Measurements from ENCODE around the gene ENAM.

The ENAM gene

GRCh38 chr4:70629469-70630090 is 1.0 kb downstream of the ENAM start:
- TF ChIP-seq CTCF (conservative IDR thresholded peaks at IDR 0.05; ENCODE audit: low read length) (no peak), EZH2phosphoT487 (IDR thresholded peaks at IDR 0.05; ENCODE audit: borderline replicate concordance) (no peak)
- no peak overlapping the region for H3K9ac ChIP-seq (ENCODE audit: low read depth, low read length, poor library complexity, severe bottlenecking)
- no peaks in the 10 kb centered on the region for H3K9me2 ChIP-seq (replicated peaks; ENCODE audit: low read depth, low read length)
- no peaks in the 10 kb centered on the region for H3F3A ChIP-seq (ENCODE audit: low read depth)
- no peaks in the 10 kb centered on the region for H3K36me3 ChIP-seq (ENCODE audit: insufficient read depth, low read length)
- peaks cover 6% of the 10 kb centered on the region for H3K4me1 ChIP-seq (ENCODE audit: insufficient read depth, low read length, poor library complexity, severe bottlenecking)
- no peaks in the 10 kb centered on the region for H3K79me2 ChIP-seq (ENCODE audit: insufficient read depth, low read length)
- no peak overlapping the region for H3K4me2 ChIP-seq (ENCODE audit: low read depth, low read length, poor library complexity, severe bottlenecking)
- no peaks in the 10 kb centered on the region for H3K27me3 ChIP-seq (ENCODE audit: insufficient read depth, low read length, poor library complexity, severe bottlenecking)
- H4K20me1 ChIP-seq (ENCODE audit: insufficient read depth, low read length, poor library complexity, severe bottlenecking): no peaks in the 10 kb centered on the region
- H2AFZ ChIP-seq (ENCODE audit: low read length): no peak overlapping the region
- H3K9me3 ChIP-seq (ENCODE audit: insufficient read depth, low read depth, low read length): no peaks in the 10 kb centered on the region
- H3K4me3 ChIP-seq (ENCODE audit: low read length, poor library complexity, severe bottlenecking): no peak overlapping the region

DNA sequence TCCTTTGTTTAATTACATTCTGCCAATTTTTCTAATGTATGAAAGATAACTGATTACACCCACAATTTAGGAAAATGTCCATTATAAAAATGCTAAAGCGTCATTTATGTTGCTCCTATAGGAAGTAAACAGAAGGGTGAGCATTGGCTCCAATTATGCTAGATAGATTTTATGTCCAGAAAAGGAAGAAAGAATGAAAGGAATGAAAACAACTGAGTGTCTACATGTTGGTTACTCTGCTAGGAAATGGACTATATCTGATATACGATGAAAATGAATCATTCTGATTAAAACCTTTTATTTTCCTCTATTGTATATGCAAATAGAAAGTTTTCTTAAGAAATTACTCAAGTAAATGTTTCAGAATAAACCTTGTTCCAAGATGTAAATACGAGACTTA is 1.6 kb downstream of the ENAM start:
- H3K4me1 ChIP-seq (ENCODE audit: insufficient read depth, low read length, poor library complexity, severe bottlenecking): peaks cover 6% of the 10 kb centered on the region
- H3K79me2 ChIP-seq (ENCODE audit: insufficient read depth, low read length): no peaks in the 10 kb centered on the region
- H3K36me3 ChIP-seq (ENCODE audit: insufficient read depth, low read length): no peaks in the 10 kb centered on the region
- no peak for TF ChIP-seq EZH2phosphoT487 (IDR thresholded peaks at IDR 0.05; ENCODE audit: borderline replicate concordance)
- TF ChIP-seq CTCF (conservative IDR thresholded peaks at IDR 0.05; ENCODE audit: low read length): no peak
- H3K27me3 ChIP-seq (ENCODE audit: insufficient read depth, low read length, poor library complexity, severe bottlenecking): no peaks in the 10 kb centered on the region
- no peak overlapping the region for H2AFZ ChIP-seq (ENCODE audit: low read length)
- no peak overlapping the region for H3K9ac ChIP-seq (ENCODE audit: low read depth, low read length, poor library complexity, severe bottlenecking)
- H3K9me3 ChIP-seq (ENCODE audit: insufficient read depth, low read depth, low read length): no peaks in the 10 kb centered on the region
- H3K4me3 ChIP-seq (ENCODE audit: low read length, poor library complexity, severe bottlenecking): no peak overlapping the region
- no peaks in the 10 kb centered on the region for H3K9me2 ChIP-seq (replicated peaks; ENCODE audit: low read depth, low read length)
- H4K20me1 ChIP-seq (ENCODE audit: insufficient read depth, low read length, poor library complexity, severe bottlenecking): no peaks in the 10 kb centered on the region
- no peaks in the 10 kb centered on the region for H3F3A ChIP-seq (ENCODE audit: low read depth)
- H3K4me2 ChIP-seq (ENCODE audit: low read depth, low read length, poor library complexity, severe bottlenecking): no peak overlapping the region

- Histone ChIP-seq H3K4me3 (ENCODE audit: low read length, poor library complexity, severe bottlenecking) (no peak overlapping the region), H3K4me2 (ENCODE audit: low read depth, low read length, poor library complexity, severe bottlenecking) (no peak overlapping the region)
- TF ChIP-seq EZH2phosphoT487 (IDR thresholded peaks at IDR 0.05; ENCODE audit: borderline replicate concordance): no peak
- TF ChIP-seq CTCF (conservative IDR thresholded peaks at IDR 0.05; ENCODE audit: low read length): no peak
Observed at GRCh38 chr4:70632028-70632427, 3.5 kb downstream of the ENAM start.

More at GRCh38 chr4:70632028-70632427, 3.5 kb downstream of the ENAM start:
- Histone ChIP-seq H3K9me3 (ENCODE audit: insufficient read depth, low read depth, low read length) (no peaks in the 10 kb centered on the region), H3K9ac (ENCODE audit: low read depth, low read length, poor library complexity, severe bottlenecking) (no peak overlapping the region), H3K36me3 (ENCODE audit: insufficient read depth, low read length) (no peaks in the 10 kb centered on the region), H3K79me2 (ENCODE audit: insufficient read depth, low read length) (no peaks in the 10 kb centered on the region), H3K9me2 (replicated peaks; ENCODE audit: low read depth, low read length) (no peaks in the 10 kb centered on the region), H3K27me3 (ENCODE audit: insufficient read depth, low read length, poor library complexity, severe bottlenecking) (no peaks in the 10 kb centered on the region), H4K20me1 (ENCODE audit: insufficient read depth, low read length, poor library complexity, severe bottlenecking) (no peaks in the 10 kb centered on the region), H2AFZ (ENCODE audit: low read length) (no peak overlapping the region), H3K4me1 (ENCODE audit: insufficient read depth, low read length, poor library complexity, severe bottlenecking) (peaks cover 6% of the 10 kb centered on the region), H3F3A (ENCODE audit: low read depth) (no peaks in the 10 kb centered on the region)
